K562 (cell line): ENCODE results near the gene RNFT2. TPM values are rescaled to one million over a fixed set of nuclear protein-coding genes. Genes with fewer than 3 reads are reported as not detected.

ENCODE experiments used
- ATF1 ChIP-seq, 2 experiments: fragments of 450-650 bp in 1 of 2; IDR thresholded peaks; 2 replicates each; pipeline ENCODE4 v1.6.1; 2016; ENCODE audit warnings: missing compliant biosample characterization in 1 of 2, missing genetic modification characterization in 1 of 2
- CAMTA2 ChIP-seq: fragments of 250-450 bp; sonication (Bioruptor Pico); conservative IDR thresholded peaks from 2 replicates; pipeline ENCODE4 v1.5.1; 2022
- DDX20 ChIP-seq: fragments of 450-650 bp; IDR thresholded peaks from 2 replicates; pipeline ENCODE4 v1.6.1; 2016; ENCODE audit warnings: missing genetic modification characterization, low read depth, mild to moderate bottlenecking, missing compliant biosample characterization, moderate library complexity
- ESRRA ChIP-seq: fragments of 450-650 bp; IDR thresholded peaks from 2 replicates; pipeline ENCODE4 v1.6.1; 2014; ENCODE audit warnings: low read depth, mild to moderate bottlenecking, moderate library complexity, borderline replicate concordance
- FOS ChIP-seq: IDR thresholded peaks from 3 replicates; pipeline ENCODE4 v1.6.1; 2011; ENCODE audit not compliant: insufficient read length; ENCODE audit errors: extremely low read depth
- FOXO4 ChIP-seq: fragments of 450-650 bp; formaldehyde crosslinking; IDR thresholded peaks from 2 replicates; pipeline ENCODE4 v1.4.0; 2020; ENCODE audit warnings: mild to moderate bottlenecking, moderate library complexity
- GABPB1 ChIP-seq: sonication (generic); formaldehyde crosslinking; IDR thresholded peaks from 2 replicates; pipeline ENCODE4 v1.8.0; 2022; ENCODE audit warnings: mild to moderate bottlenecking, missing genetic modification reagents
- HNRNPL ChIP-seq: fragments of 200-400 bp; formaldehyde crosslinking; IDR thresholded peaks from 2 replicates; pipeline ENCODE4 v1.6.1; 2017; ENCODE audit warnings: low read depth, mild to moderate bottlenecking, low read length
- KDM4B ChIP-seq, 2 experiments: fragments of 450-650 bp in 1 of 2; sonication (generic) in 1 of 2; IDR thresholded peaks; 2 replicates each; pipeline ENCODE4 v1.6.1; 2016 to 2017; ENCODE audit warnings: borderline replicate concordance in 2 of 2, antibody characterized with exemption in 1 of 2, low read depth in 1 of 2, mild to moderate bottlenecking in 1 of 2
- SAP30 ChIP-seq: fragments of 200-600 bp; sonication (generic); IDR thresholded peaks from 2 replicates; pipeline ENCODE4 v1.6.1; 2012; ENCODE audit warnings: borderline replicate concordance, low read depth, mild to moderate bottlenecking, moderate library complexity, low read length, control low read depth, inconsistent platforms; ENCODE audit not compliant: insufficient read depth, poor library complexity, severe bottlenecking
- TAF1 ChIP-seq: IDR thresholded peaks from 2 replicates; pipeline ENCODE4 v1.6.1; 2011; ENCODE audit warnings: mild to moderate bottlenecking, low read length, moderate library complexity; ENCODE audit not compliant: insufficient read depth, control insufficient read depth, severe bottlenecking; ENCODE audit errors: extremely low read depth
- TCF15 ChIP-seq: fragments of 250-450 bp; sonication (Bioruptor Pico); IDR thresholded peaks from 2 replicates; pipeline ENCODE4 v1.8.0; 2022; ENCODE audit warnings: moderate library complexity, mild to moderate bottlenecking, inconsistent platforms
- ZKSCAN3 ChIP-seq: fragments of 250-450 bp; sonication (Bioruptor Pico); IDR thresholded peaks from 2 replicates; pipeline ENCODE4 v1.4.0; 2020
- ZNF175 ChIP-seq: fragments of 200-800 bp; sonication (Bioruptor generic); IDR thresholded peaks from 2 replicates; pipeline ENCODE4 v1.6.1; 2016; ENCODE audit warnings: low read depth, mild to moderate bottlenecking, missing genetic modification characterization, missing compliant biosample characterization
- ZNF197 ChIP-seq: fragments of 200-800 bp; sonication (Bioruptor generic); IDR thresholded peaks from 2 replicates; pipeline ENCODE4 v1.6.1; 2016; ENCODE audit warnings: low read depth, missing genetic modification characterization, missing compliant biosample characterization
- polyA plus RNA-seq, 8 experiments: library from polyadenylated mRNA; depleted of rRNA in 4 of 8; stranded (reverse) in 5 of 8; unstranded in 3 of 8; fragments of >200 nt; fragmentation: Nextera tagmentation in 2 of 8; fragmentation: Illumina TruSeq in 1 of 8; extraction: Ambion mirVana in 2 of 8; extraction: Trizol in 1 of 8; gene quantifications; 2 replicates each; pipeline versions ENCODE4 v1.2.1 to v1.2.3, GENCODE V29; 2011 to 2014; ENCODE audit warnings: inconsistent platforms in 1 of 8, missing spikeins in 1 of 8
- total RNA-seq, 7 experiments: library from RNA; depleted of rRNA in 6 of 7; stranded (reverse); fragments of >200 nt in 6 of 7; fragmentation: Illumina TruSeq in 2 of 7; extraction: Trizol in 2 of 7; gene quantifications; 2 replicates each; pipeline versions ENCODE4 v1.2.1 to v1.2.3, GENCODE V29; 2011 to 2021; ENCODE audit warnings: low replicate concordance in 1 of 7

RNFT2 gene
- total and polyA plus RNA-seq, 9 of the 15 experiments (the other 6 are each of a cell fraction or from before 2014, with no cell fraction given) = 3.6 to 26.3 (median 9.5) TPM

- no peak for TF ChIP-seq KDM4B (IDR thresholded peaks at IDR 0.05; ENCODE audit: borderline replicate concordance in 2 of 2, low read depth in 1 of 2)
- TF ChIP-seq ZKSCAN3 (CRISPR knock-in tag) = no peak
- peak; percentile 60 for TF ChIP-seq SAP30
- TF ChIP-seq ESRRA = peak; percentile 85; the same call in 1 of the 2 replicates
- TF ChIP-seq TAF1 = peak; percentile 58
- peak; percentile 87 for TF ChIP-seq ATF1 (CRISPR knock-in tag; IDR thresholded peaks at IDR 0.05)
- TF ChIP-seq ATF1 (tag; IDR thresholded peaks at IDR 0.05) = peak; percentile 96
- no peak for TF ChIP-seq FOXO4
- peak; percentile 88 for TF ChIP-seq GABPB1 (CRISPR knock-in tag)
- TF ChIP-seq ZNF197 (CRISPR knock-in tag) = 0 out of 2 replicates have a peak, but pooled peaks have one; percentile 31
- TF ChIP-seq TCF15 (CRISPR knock-in tag) = no peak
- TF ChIP-seq HNRNPL = peak; percentile 29; the same call in 1 of the 2 replicates
- no peak for TF ChIP-seq CAMTA2 (CRISPR knock-in tag)
- no peak for TF ChIP-seq ZNF175 (CRISPR knock-in tag)
- peak; percentile 79 for TF ChIP-seq FOS
- TF ChIP-seq DDX20 (tag) = no peak
These were observed at the start of gene RNFT2, which contains the start of gene SPRING1 (continued) for GRCh38 chr12:116737774-116738657.
